ENCODE data around the gene OBSCN. TPM values are rescaled to one million over a fixed set of nuclear protein-coding genes. Genes with fewer than 3 reads are reported as not detected.

Gene OBSCN
- total and polyA plus RNA-seq, 2 of the 13 experiments (the other 11 are each of a cell fraction or from before 2014, with no cell fraction given), result 0.20 TPM

DNA sequence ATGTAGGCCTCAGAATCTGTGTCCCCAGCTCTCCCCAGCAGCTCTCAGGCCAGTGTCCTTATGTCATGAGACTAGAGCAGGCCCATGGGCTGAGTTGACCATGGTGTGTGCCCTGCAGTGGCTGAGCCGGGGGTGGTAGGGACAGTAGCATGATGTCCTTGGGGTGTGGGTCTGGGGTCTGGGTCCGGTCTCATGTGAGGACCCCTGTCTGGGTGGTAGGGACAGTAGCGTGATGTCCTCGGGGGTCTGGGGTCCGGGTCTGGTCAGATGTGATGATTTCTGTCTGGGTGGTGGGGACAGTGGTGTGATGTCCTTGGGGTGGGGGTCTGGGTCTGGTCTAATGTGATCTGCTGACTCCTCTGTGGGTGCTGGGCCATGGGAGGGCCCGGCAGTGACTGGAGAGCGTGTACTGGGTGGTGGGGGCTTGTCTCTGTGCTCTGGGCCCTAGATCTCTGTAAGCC is 64.5 kb downstream of the OBSCN start:
- no TSS peak for BruUV-seq (replicated peaks)
- no peak overlapping the region for H3K4me3 ChIP-seq (replicated peaks in 1 of 3; ENCODE audit: insufficient read depth in 1 of 3, low read depth in 2 of 3, low read length in 3 of 3)
- H3K79me2 ChIP-seq (ENCODE audit: insufficient read depth, low read length), result no peaks in the 10 kb centered on the region
- no peaks in the 10 kb centered on the region for H3K9me3 ChIP-seq (ENCODE audit: low read length)
- H3K27ac ChIP-seq (ENCODE audit: extremely low read length, insufficient read depth, low read length), result no peak overlapping the region
- H3K27me3 ChIP-seq (ENCODE audit: control insufficient read depth in 1 of 2, insufficient read depth in 2 of 2, low read length in 2 of 2), result peaks cover 14 to 40% of the 10 kb centered on the region in 2 experiments
- TF ChIP-seq SETDB1 (CRISPR knock-in tag; IDR thresholded peaks at IDR 0.05; ENCODE audit: borderline replicate concordance) (no peak), KMT2B (CRISPR knock-in tag; IDR thresholded peaks at IDR 0.05) (no peak), SMAD1 (CRISPR knock-in tag; IDR thresholded peaks at IDR 0.05; ENCODE audit: borderline replicate concordance, low read depth) (no peak), SSRP1 (CRISPR knock-in tag; IDR thresholded peaks at IDR 0.05) (no peak), FOXA3 (CRISPR knock-in tag; IDR thresholded peaks at IDR 0.05) (no peak), PHF20 (CRISPR knock-in tag; IDR thresholded peaks at IDR 0.05) (no peak), ZNF775 (CRISPR knock-in tag; IDR thresholded peaks at IDR 0.05; ENCODE audit: borderline replicate concordance) (no peak)
- TF ChIP-seq, protein P1, sequence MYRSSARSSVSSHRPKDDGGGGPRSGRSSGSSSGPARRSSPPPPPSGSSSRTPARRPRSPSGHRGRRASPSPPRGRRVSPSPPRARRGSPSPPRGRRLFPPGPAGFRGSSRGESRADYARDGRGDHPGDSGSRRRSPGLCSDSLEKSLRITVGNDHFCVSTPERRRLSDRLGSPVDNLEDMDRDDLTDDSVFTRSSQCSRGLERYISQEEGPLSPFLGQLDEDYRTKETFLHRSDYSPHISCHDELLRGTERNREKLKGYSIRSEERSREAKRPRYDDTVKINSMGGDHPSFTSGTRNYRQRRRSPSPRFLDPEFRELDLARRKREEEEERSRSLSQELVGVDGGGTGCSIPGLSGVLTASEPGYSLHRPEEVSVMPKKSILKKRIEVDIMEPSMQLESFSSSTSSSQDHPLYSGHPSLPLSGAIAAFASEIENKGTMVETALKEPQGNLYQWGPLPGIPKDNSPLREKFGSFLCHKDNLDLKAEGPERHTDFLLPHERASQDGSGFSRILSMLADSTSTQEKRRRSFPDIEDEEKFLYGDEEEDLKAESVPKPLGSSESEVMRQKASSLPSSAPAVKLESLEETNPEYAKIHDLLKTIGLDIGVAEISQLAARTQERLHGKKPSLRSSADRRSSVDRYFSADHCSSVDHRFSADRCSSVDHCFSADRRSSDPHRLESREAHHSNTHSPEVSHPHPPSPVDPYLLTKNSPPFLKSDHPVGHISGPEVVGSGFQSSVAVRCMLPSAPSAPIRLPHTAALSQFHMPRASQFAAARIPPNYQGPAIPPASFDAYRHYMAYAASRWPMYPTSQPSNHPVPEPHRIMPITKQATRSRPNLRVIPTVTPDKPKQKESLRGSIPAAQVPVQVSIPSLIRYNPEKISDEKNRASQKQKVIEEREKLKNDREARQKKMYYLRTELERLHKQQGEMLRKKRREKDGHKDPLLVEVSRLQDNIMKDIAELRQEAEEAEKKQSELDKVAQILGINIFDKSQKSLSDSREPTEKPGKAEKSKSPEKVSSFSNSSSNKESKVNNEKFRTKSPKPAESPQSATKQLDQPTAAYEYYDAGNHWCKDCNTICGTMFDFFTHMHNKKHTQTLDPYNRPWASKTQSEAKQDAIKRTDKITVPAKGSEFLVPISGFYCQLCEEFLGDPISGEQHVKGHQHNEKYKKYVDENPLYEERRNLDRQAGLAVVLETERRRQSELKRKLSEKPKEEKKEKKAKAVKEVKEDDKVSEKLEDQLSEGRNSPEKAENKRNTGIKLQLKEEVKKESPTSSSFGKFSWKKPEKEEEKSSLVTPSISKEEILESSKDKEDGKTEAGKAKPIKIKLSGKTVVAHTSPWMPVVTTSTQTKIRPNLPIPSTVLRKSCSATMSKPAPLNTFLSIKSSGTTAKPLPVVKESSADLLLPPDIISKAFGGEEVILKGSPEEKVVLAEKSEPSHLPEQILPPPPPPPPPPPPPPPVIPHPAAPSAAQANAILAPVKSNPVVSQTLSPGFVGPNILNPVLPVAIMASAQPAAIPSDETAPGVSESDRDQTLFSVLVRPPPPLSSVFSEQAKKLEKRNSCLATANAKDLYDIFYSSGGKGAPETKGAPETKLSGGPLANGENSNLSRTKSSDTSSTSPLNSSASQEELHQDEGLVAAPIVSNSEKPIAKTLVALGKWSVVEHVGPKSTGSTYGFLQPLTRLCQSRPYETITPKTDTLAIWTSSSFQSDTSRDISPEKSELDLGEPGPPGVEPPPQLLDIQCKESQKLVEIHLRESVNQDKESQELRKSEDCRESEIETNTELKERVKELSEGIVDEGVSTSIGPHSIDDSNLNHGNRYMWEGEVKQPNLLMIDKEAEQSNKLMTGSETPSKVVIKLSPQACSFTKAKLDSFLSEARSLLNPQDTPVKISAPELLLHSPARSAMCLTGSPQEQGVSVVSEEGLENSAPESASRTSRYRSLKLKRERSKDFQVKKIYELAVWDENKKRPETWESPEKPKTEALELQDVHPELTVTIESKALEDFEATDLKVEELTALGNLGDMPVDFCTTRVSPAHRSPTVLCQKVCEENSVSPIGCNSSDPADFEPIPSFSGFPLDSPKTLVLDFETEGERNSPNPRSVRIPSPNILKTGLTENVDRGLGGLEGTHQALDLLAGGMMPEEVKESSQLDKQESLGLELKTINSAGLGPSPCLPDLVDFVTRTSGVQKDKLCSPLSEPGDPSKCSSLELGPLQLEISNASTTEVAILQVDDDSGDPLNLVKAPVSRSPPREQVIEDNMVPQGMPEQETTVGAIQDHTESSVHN (CRISPR knock-in tag; IDR thresholded peaks at IDR 0.05), result no peak
- TF ChIP-seq, protein P2, sequence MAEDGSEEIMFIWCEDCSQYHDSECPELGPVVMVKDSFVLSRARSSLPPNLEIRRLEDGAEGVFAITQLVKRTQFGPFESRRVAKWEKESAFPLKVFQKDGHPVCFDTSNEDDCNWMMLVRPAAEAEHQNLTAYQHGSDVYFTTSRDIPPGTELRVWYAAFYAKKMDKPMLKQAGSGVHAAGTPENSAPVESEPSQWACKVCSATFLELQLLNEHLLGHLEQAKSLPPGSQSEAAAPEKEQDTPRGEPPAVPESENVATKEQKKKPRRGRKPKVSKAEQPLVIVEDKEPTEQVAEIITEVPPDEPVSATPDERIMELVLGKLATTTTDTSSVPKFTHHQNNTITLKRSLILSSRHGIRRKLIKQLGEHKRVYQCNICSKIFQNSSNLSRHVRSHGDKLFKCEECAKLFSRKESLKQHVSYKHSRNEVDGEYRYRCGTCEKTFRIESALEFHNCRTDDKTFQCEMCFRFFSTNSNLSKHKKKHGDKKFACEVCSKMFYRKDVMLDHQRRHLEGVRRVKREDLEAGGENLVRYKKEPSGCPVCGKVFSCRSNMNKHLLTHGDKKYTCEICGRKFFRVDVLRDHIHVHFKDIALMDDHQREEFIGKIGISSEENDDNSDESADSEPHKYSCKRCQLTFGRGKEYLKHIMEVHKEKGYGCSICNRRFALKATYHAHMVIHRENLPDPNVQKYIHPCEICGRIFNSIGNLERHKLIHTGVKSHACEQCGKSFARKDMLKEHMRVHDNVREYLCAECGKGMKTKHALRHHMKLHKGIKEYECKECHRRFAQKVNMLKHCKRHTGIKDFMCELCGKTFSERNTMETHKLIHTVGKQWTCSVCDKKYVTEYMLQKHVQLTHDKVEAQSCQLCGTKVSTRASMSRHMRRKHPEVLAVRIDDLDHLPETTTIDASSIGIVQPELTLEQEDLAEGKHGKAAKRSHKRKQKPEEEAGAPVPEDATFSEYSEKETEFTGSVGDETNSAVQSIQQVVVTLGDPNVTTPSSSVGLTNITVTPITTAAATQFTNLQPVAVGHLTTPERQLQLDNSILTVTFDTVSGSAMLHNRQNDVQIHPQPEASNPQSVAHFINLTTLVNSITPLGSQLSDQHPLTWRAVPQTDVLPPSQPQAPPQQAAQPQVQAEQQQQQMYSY (CRISPR knock-in tag; IDR thresholded peaks at IDR 0.05), result no peak
- no peak overlapping the region for H3K4me2 ChIP-seq (ENCODE audit: low read depth, low read length)
- ChIA-PET CTCF (ENCODE audit: low intra/inter-chr PET ratio, low total read pairs) (no interaction called here), POLR2A (no interaction called here)
- intact Hi-C loops (cut with micrococcal nuclease; ENCODE audit: unreplicated experiment), result no loop called here
- H3K4me1 ChIP-seq (ENCODE audit: insufficient read depth, low read length), result 0 out of 2 replicates have a peak, but pooled peaks cover 14% of the 10 kb centered on the region
- FAIRE-seq (no peak), DNase-seq (ENCODE audit: low spot score) (no peak), ATAC-seq (no peak)
- 0% methylated on average over 1 of the region's 7 CpGs for WGBS (ENCODE audit: low lambda C conversion rate)
- no peaks in the 10 kb centered on the region for H3K36me3 ChIP-seq (replicated peaks in 1 of 2; ENCODE audit: control insufficient read depth in 1 of 2, insufficient read depth in 2 of 2, low read length in 2 of 2)
- no peak overlapping the region for H2AFZ ChIP-seq (ENCODE audit: low read length)
- in situ Hi-C loops (cut with HindIII; ENCODE audit: extremely low pct_ligation_motif_present, low pct_unique_long_range_greater_than_20kb), result no loop called here
- H3K9ac ChIP-seq (ENCODE audit: insufficient read depth, low read depth, low read length), result no peak overlapping the region
- no peaks in the 10 kb centered on the region for H4K20me1 ChIP-seq (ENCODE audit: insufficient read depth, low read length)
